HEK293 (cell line): ENCODE data around the gene CBX1.
A peak's percentile ranks its signal among the peaks of the same experiment; 100 is the strongest.

ENCODE experiments used
- BCL11A ChIP-seq: fragments of 450-650 bp; formaldehyde crosslinking; IDR thresholded peaks from 2 replicates; pipeline ENCODE4 v1.5.1; 2016; ENCODE audit warnings: low read depth, missing biosample characterization, missing genetic modification characterization
- HIC1 ChIP-seq: fragments of 450-650 bp; formaldehyde crosslinking; IDR thresholded peaks from 2 replicates; pipeline ENCODE4 v1.5.1; 2016; ENCODE audit warnings: missing biosample characterization, missing genetic modification characterization
- KLF9 ChIP-seq: fragments of 450-650 bp; formaldehyde crosslinking; IDR thresholded peaks from 2 replicates; pipeline ENCODE4 v1.5.1; 2016; ENCODE audit warnings: missing biosample characterization, missing genetic modification characterization, low read depth
- PBX3 ChIP-seq: sonication (generic); formaldehyde crosslinking; IDR thresholded peaks from 2 replicates; pipeline ENCODE4 v1.8.1; 2022; ENCODE audit warnings: mild to moderate bottlenecking, moderate library complexity, missing genetic modification reagents
- SP3 ChIP-seq: fragments of 450-650 bp; formaldehyde crosslinking; IDR thresholded peaks from 2 replicates; pipeline ENCODE4 v1.5.1; 2016; ENCODE audit warnings: missing biosample characterization, missing genetic modification characterization
- TRIM28 ChIP-seq: IDR thresholded peaks from 2 replicates; pipeline ENCODE4 v1.6.1; 2011; ENCODE audit warnings: low read length, control low read depth, borderline replicate concordance
- ZBTB1 ChIP-seq: fragments of 450-650 bp; formaldehyde crosslinking; IDR thresholded peaks from 2 replicates; pipeline ENCODE4 v1.5.1; 2016; ENCODE audit warnings: missing biosample characterization, missing genetic modification characterization
- ZBTB20 ChIP-seq: fragments of 450-650 bp; formaldehyde crosslinking; IDR thresholded peaks from 2 replicates; pipeline ENCODE4 v1.5.1; 2016; ENCODE audit warnings: missing biosample characterization, missing genetic modification characterization
- ZBTB21 ChIP-seq: fragments of 450-650 bp; formaldehyde crosslinking; IDR thresholded peaks from 2 replicates; pipeline ENCODE4 v1.5.1; 2017; ENCODE audit warnings: missing biosample characterization, missing genetic modification characterization
- ZBTB26 ChIP-seq: fragments of 450-650 bp; formaldehyde crosslinking; optimal IDR thresholded peaks from 2 replicates; pipeline ENCODE3; 2016; ENCODE audit warnings: missing biosample characterization, mild to moderate bottlenecking, missing genetic modification characterization
- ZEB2 ChIP-seq: fragments of 450-650 bp; formaldehyde crosslinking; IDR thresholded peaks from 2 replicates; pipeline ENCODE4 v1.5.1; 2016; ENCODE audit warnings: missing biosample characterization, missing genetic modification characterization
- ZNF10 ChIP-seq: fragments of 450-650 bp; formaldehyde crosslinking; IDR thresholded peaks from 2 replicates; pipeline ENCODE4 v1.5.1; 2017; ENCODE audit warnings: missing biosample characterization, missing genetic modification characterization
- ZNF121 ChIP-seq: fragments of 450-650 bp; formaldehyde crosslinking; IDR thresholded peaks from 2 replicates; pipeline ENCODE4 v1.5.1; 2016; ENCODE audit warnings: missing biosample characterization, missing genetic modification characterization
- ZNF146 ChIP-seq: fragments of 450-650 bp; formaldehyde crosslinking; IDR thresholded peaks from 2 replicates; pipeline ENCODE4 v1.5.1; 2016; ENCODE audit warnings: missing biosample characterization, missing genetic modification characterization
- ZNF211 ChIP-seq: fragments of 450-650 bp; formaldehyde crosslinking; IDR thresholded peaks from 2 replicates; pipeline ENCODE4 v1.5.1; 2016; ENCODE audit warnings: low read depth, missing biosample characterization, missing genetic modification characterization
- ZNF24 ChIP-seq: fragments of 450-650 bp; formaldehyde crosslinking; IDR thresholded peaks from 2 replicates; pipeline ENCODE4 v1.5.1; 2016; ENCODE audit warnings: missing biosample characterization, missing genetic modification characterization
- ZNF292 ChIP-seq: fragments of 450-650 bp; formaldehyde crosslinking; IDR thresholded peaks from 2 replicates; pipeline ENCODE4 v1.5.1; 2016; ENCODE audit warnings: low read depth, missing biosample characterization, missing genetic modification characterization, borderline replicate concordance
- ZNF394 ChIP-seq: fragments of 450-650 bp; formaldehyde crosslinking; IDR thresholded peaks from 2 replicates; pipeline ENCODE4 v1.5.1; 2016; ENCODE audit warnings: missing biosample characterization, missing genetic modification characterization, mild to moderate bottlenecking, moderate library complexity, borderline replicate concordance
- ZNF416 ChIP-seq: fragments of 450-650 bp; formaldehyde crosslinking; IDR thresholded peaks from 2 replicates; pipeline ENCODE4 v1.5.1; 2016; ENCODE audit warnings: missing biosample characterization, missing genetic modification characterization
- ZNF449 ChIP-seq: fragments of 450-650 bp; formaldehyde crosslinking; IDR thresholded peaks from 2 replicates; pipeline ENCODE4 v1.5.1; 2017; ENCODE audit warnings: missing biosample characterization, mild to moderate bottlenecking, missing genetic modification characterization, moderate library complexity
- ZNF48 ChIP-seq: fragments of 450-650 bp; formaldehyde crosslinking; IDR thresholded peaks from 2 replicates; pipeline ENCODE4 v1.5.1; 2016; ENCODE audit warnings: missing biosample characterization, missing genetic modification characterization
- ZNF514 ChIP-seq: fragments of 450-650 bp; formaldehyde crosslinking; IDR thresholded peaks from 2 replicates; pipeline ENCODE4 v1.5.1; 2016; ENCODE audit warnings: missing biosample characterization, missing genetic modification characterization
- ZNF518A ChIP-seq: fragments of 450-650 bp; formaldehyde crosslinking; conservative IDR thresholded peaks from 2 replicates; pipeline ENCODE4 v1.5.1; 2016; ENCODE audit warnings: low read depth, missing biosample characterization, missing genetic modification characterization
- ZNF555 ChIP-seq: fragments of 450-650 bp; formaldehyde crosslinking; conservative IDR thresholded peaks from 2 replicates; pipeline ENCODE4 v1.5.1; 2017; ENCODE audit warnings: missing biosample characterization, mild to moderate bottlenecking, missing genetic modification characterization, inconsistent platforms
- ZNF658 ChIP-seq: fragments of 450-650 bp; formaldehyde crosslinking; IDR thresholded peaks from 2 replicates; pipeline ENCODE4; 2016; ENCODE audit warnings: missing biosample characterization, missing genetic modification characterization
- ZNF747 ChIP-seq: fragments of 450-650 bp; formaldehyde crosslinking; IDR thresholded peaks from 2 replicates; pipeline ENCODE4 v1.5.1; 2016; ENCODE audit warnings: missing biosample characterization, missing genetic modification characterization
- ZNF785 ChIP-seq: fragments of 450-650 bp; formaldehyde crosslinking; IDR thresholded peaks from 2 replicates; pipeline ENCODE4 v1.5.1; 2016; ENCODE audit warnings: missing biosample characterization, missing genetic modification characterization
- ZSCAN18 ChIP-seq: fragments of 450-650 bp; formaldehyde crosslinking; IDR thresholded peaks from 2 replicates; pipeline ENCODE4 v1.5.1; 2016; ENCODE audit warnings: missing biosample characterization, missing genetic modification characterization

CBX1 gene

GRCh38 chr17:48055531-48056245 is 45.6 kb downstream of the CBX1 start (continued):
- TF ChIP-seq BCL11A (tag by site-specific recombination) = no peak
- no peak for TF ChIP-seq ZNF121 (tag by site-specific recombination)
- no peak for TF ChIP-seq ZNF292 (tag by site-specific recombination)
- no peak for TF ChIP-seq ZNF394
- TF ChIP-seq ZBTB26 (tag by site-specific recombination) = no peak
- no peak for TF ChIP-seq ZNF146 (tag by site-specific recombination)
- no peak for TF ChIP-seq ZNF747
- no peak for TF ChIP-seq ZNF48
- TF ChIP-seq ZNF785 (tag by site-specific recombination) = no peak; the same call in 1 of the 2 replicates
- no peak for TF ChIP-seq ZSCAN18
- peak; percentile 27; the same call in 1 of the 2 replicates for TF ChIP-seq ZBTB20 (tag by site-specific recombination)
- TF ChIP-seq ZBTB21 (tag by site-specific recombination) = 0 out of 2 replicates have a peak, but pooled peaks have one; percentile 20
- no peak for TF ChIP-seq ZNF416
- no peak for TF ChIP-seq ZNF555 (tag by site-specific recombination)
- no peak for TF ChIP-seq TRIM28
- peak; percentile 65 for TF ChIP-seq SP3 (tag by site-specific recombination)
- peak; percentile 70 for TF ChIP-seq KLF9 (tag by site-specific recombination)
- no peak for TF ChIP-seq ZNF658 (tag by site-specific recombination)
- TF ChIP-seq ZNF24 = no peak
- TF ChIP-seq ZNF211 (tag by site-specific recombination) = no peak
- TF ChIP-seq ZNF449 (tag by site-specific recombination) = no peak; the same call in 1 of the 2 replicates
- peak; percentile 72; the same call in 1 of the 2 replicates for TF ChIP-seq ZEB2 (tag by site-specific recombination)
- no peak for TF ChIP-seq ZNF10
- TF ChIP-seq ZNF514 = no peak
- TF ChIP-seq PBX3 (CRISPR knock-in tag) = no peak
- no peak for TF ChIP-seq ZNF518A
- TF ChIP-seq ZBTB1 (tag by site-specific recombination) = no peak
- TF ChIP-seq HIC1 (tag by site-specific recombination) = no peak
